GDM1 (cell line): Measurements from ENCODE around the gene LYZL1.
"Not testable (repeated sequence)": the region's sequence is repeated elsewhere in the genome, so short reads cannot be mapped to it uniquely, and the experiment has no call there.

Experiments
- DNase-seq: peaks from one replicate; lab custom pipeline; 2025; lab: John Stamatoyannopoulos, UW

The LYZL1 gene

GRCh38 chr10:29263506-29263905, 25.4 kb upstream of the LYZL1 start:
- no peak for DNase-seq

GRCh38 chr10:29265210-29265768, 23.6 kb upstream of the LYZL1 start:
- no peak for DNase-seq

- no peak for DNase-seq
These were observed 22.2 kb upstream of the LYZL1 start for GRCh38 chr10:29266641-29267040.

- no peak for DNase-seq
These were observed 20.9 kb upstream of the LYZL1 start for GRCh38 chr10:29268011-29268410.

- DNase-seq, result no peak
These were observed 19.4 kb upstream of the LYZL1 start for GRCh38 chr10:29269486-29269885.

- DNase-seq, result no peak
These were observed 18.0 kb upstream of the LYZL1 start for GRCh38 chr10:29270883-29271282.

- DNase-seq, result no peak
These were observed 17.0 kb upstream of the LYZL1 start for GRCh38 chr10:29271877-29272276.

- DNase-seq, result no peak
These were observed 15.4 kb upstream of the LYZL1 start for GRCh38 chr10:29273478-29273877.

GRCh38 chr10:29276251-29276850, 12.5 kb upstream of the LYZL1 start:
- DNase-seq, result no peak

GRCh38 chr10:29277296-29277695, 11.6 kb upstream of the LYZL1 start:
- DNase-seq, result no peak

GRCh38 chr10:29279779-29280487, 8.9 kb upstream of the LYZL1 start:
- DNase-seq, result no peak

GRCh38 chr10:29280488-29280840, 8.4 kb upstream of the LYZL1 start:
- DNase-seq, result no peak

GRCh38 chr10:29285624-29286051, 3.2 kb upstream of the LYZL1 start:
- no peak for DNase-seq

GRCh38 chr10:29287635-29288034, 1.2 kb upstream of the LYZL1 start:
- DNase-seq, result no peak

GRCh38 chr10:29291561-29291960, 2.7 kb downstream of the LYZL1 start:
- DNase-seq, result not testable (repeated sequence)

- DNase-seq, result not testable (repeated sequence)
These were observed 3.5 kb downstream of the LYZL1 start for GRCh38 chr10:29292406-29292805.

- DNase-seq, result no peak
These were observed 6.9 kb downstream of the LYZL1 start for GRCh38 chr10:29295813-29296212.

- no peak for DNase-seq
These were observed 8.8 kb downstream of the LYZL1 start for GRCh38 chr10:29297678-29298077.

- no peak for DNase-seq
These were observed 12.6 kb downstream of the LYZL1 start for GRCh38 chr10:29301359-29301910.

GRCh38 chr10:29302499-29302898, 13.6 kb downstream of the LYZL1 start:
- no peak for DNase-seq

- DNase-seq, result peak; percentile 41
These were observed 15.6 kb downstream of the LYZL1 start for GRCh38 chr10:29304264-29304994.

- no peak for DNase-seq
These were observed 16.1 kb downstream of the LYZL1 start for GRCh38 chr10:29304995-29305335.

GRCh38 chr10:29306688-29307087, 17.8 kb downstream of the LYZL1 start:
- no peak for DNase-seq
